Neural cell (in vitro differentiated cells): Measurements from ENCODE around the gene F12. TPM values are rescaled to one million over a fixed set of nuclear protein-coding genes. Genes with fewer than 3 reads are reported as not detected.

ENCODE experiments used
- H2AFZ ChIP-seq: fragments of 200-600, 300-800 bp; sonication (generic), shearing (Covaris generic); 2 replicates; pipeline ENCODE4 v1.6.0; 2014; ENCODE audit warnings: low read depth, mild to moderate bottlenecking, antibody characterized with exemption, low read length, moderate library complexity
- H3F3A ChIP-seq: fragments of 200-600 bp; shearing (Covaris generic); 2 replicates; pipeline ENCODE4 v1.6.1; 2016; ENCODE audit warnings: mild to moderate bottlenecking, moderate library complexity, mixed read lengths, antibody characterized with exemption, low read length; ENCODE audit not compliant: insufficient read depth, poor library complexity, severe bottlenecking
- H3K27ac ChIP-seq: fragments of 200-600, 300-800 bp; sonication (generic), shearing (Covaris generic); 2 replicates; pipeline ENCODE4 v1.5.1; 2014; ENCODE audit warnings: mild to moderate bottlenecking, low read length, moderate library complexity
- H3K27me3 ChIP-seq: fragments of 300-800, 200-600 bp; sonication (generic), shearing (Covaris generic); 2 replicates; pipeline ENCODE4 v1.6.0; 2014; ENCODE audit warnings: mild to moderate bottlenecking, low read depth, low read length, moderate library complexity; ENCODE audit not compliant: insufficient read depth
- H3K36me3 ChIP-seq: fragments of 300-800, 200-600 bp; sonication (generic), shearing (Covaris generic); 2 replicates; pipeline ENCODE4 v1.5.1; 2014; ENCODE audit warnings: mild to moderate bottlenecking, antibody characterized with exemption, low read length, moderate library complexity; ENCODE audit not compliant: insufficient read depth
- H3K4me2 ChIP-seq: fragments of 300-800, 200-600 bp; sonication (generic), shearing (Covaris generic); 2 replicates; pipeline ENCODE4 v1.6.0; 2014; ENCODE audit warnings: mild to moderate bottlenecking, low read length
- H3K4me3 ChIP-seq: fragments of 300-800, 200-600 bp; sonication (generic), shearing (Covaris generic); 2 replicates; pipeline ENCODE4 v1.5.1; 2014; ENCODE audit warnings: mild to moderate bottlenecking, low read length, moderate library complexity
- H3K79me2 ChIP-seq: fragments of 200-600 bp; shearing (Covaris generic); replicated peaks from 2 replicates; pipeline ENCODE4 v1.6.0; 2014; ENCODE audit warnings: mild to moderate bottlenecking, low read length, moderate library complexity; ENCODE audit not compliant: insufficient read depth
- H3K9ac ChIP-seq: fragments of 300-800, 200-600 bp; sonication (generic), shearing (Covaris generic); 2 replicates; pipeline ENCODE4 v1.6.1; 2016; ENCODE audit warnings: mild to moderate bottlenecking, low read length, mixed read lengths
- H3K9me2 ChIP-seq: fragments of 200-600 bp; shearing (Covaris generic); 2 replicates; pipeline ENCODE4 v1.6.1; 2016; ENCODE audit warnings: mild to moderate bottlenecking, low read length, mixed read lengths; ENCODE audit not compliant: insufficient read depth
- H3K9me3 ChIP-seq: fragments of 200-600, 300-800 bp; sonication (generic), shearing (Covaris generic); 2 replicates; pipeline ENCODE4 v1.6.1; 2016; ENCODE audit warnings: mild to moderate bottlenecking, mixed run types, low read length, moderate library complexity, mixed read lengths
- H4K20me1 ChIP-seq: fragments of 200-600 bp; shearing (Covaris generic); 2 replicates; pipeline ENCODE4 v1.6.1; 2016; ENCODE audit warnings: mild to moderate bottlenecking, mixed run types; ENCODE audit not compliant: insufficient read depth
- CTCF ChIP-seq: fragments of 450-650 bp; IDR thresholded peaks from 2 replicates; pipeline ENCODE4 v1.5.1; 2014; ENCODE audit warnings: antibody characterized with exemption, mild to moderate bottlenecking, moderate library complexity; ENCODE audit not compliant: poor library complexity, severe bottlenecking
- EP300 ChIP-seq: fragments of 450-650 bp; conservative IDR thresholded peaks from 2 replicates; pipeline ENCODE4 v1.6.1; 2014; ENCODE audit warnings: antibody characterized with exemption, mild to moderate bottlenecking, moderate library complexity; ENCODE audit not compliant: poor library complexity, severe bottlenecking
- EZH2 ChIP-seq: fragments of 200-600, 300-800 bp; shearing (Covaris generic), sonication (generic); IDR thresholded peaks from 2 replicates; pipeline ENCODE4 v1.6.1; 2014; ENCODE audit warnings: antibody characterized with exemption, low read length, borderline replicate concordance, mild to moderate bottlenecking; ENCODE audit not compliant: insufficient read depth, poor library complexity, severe bottlenecking
- MXI1 ChIP-seq: fragments of 450-650 bp; conservative IDR thresholded peaks from 2 replicates; pipeline ENCODE4 v1.6.1; 2014; ENCODE audit warnings: antibody characterized with exemption, mild to moderate bottlenecking; ENCODE audit not compliant: poor library complexity, severe bottlenecking
- POLR2AphosphoS5 ChIP-seq: IDR thresholded peaks from 2 replicates; pipeline ENCODE4 v1.6.1; 2012
- RAD21 ChIP-seq: fragments of 450-650 bp; conservative IDR thresholded peaks from 2 replicates; pipeline ENCODE4 v1.6.1; 2014; ENCODE audit warnings: antibody characterized with exemption, mild to moderate bottlenecking, moderate library complexity
- REST ChIP-seq: IDR thresholded peaks from 2 replicates; pipeline ENCODE4 v1.6.1; 2012; ENCODE audit warnings: borderline replicate concordance
- SMC3 ChIP-seq: fragments of 450-650 bp; conservative IDR thresholded peaks from 2 replicates; pipeline ENCODE4 v1.6.1; 2014; ENCODE audit warnings: antibody characterized with exemption, mild to moderate bottlenecking, moderate library complexity; ENCODE audit not compliant: poor library complexity
- TAF1 ChIP-seq: IDR thresholded peaks from 2 replicates; pipeline ENCODE4 v1.6.1; 2012; ENCODE audit warnings: low read depth
- polyA plus RNA-seq: library from polyadenylated mRNA; depleted of rRNA; stranded (reverse); fragments of >200 nt; gene quantifications from 2 replicates; pipeline ENCODE4 v1.2.3, GENCODE V29; 2014

Gene F12
- polyA plus RNA-seq, 1 donor from 2014 or later, result 1.4 TPM

- peak overlapping the region; percentile 63 for H2AFZ ChIP-seq
- H3K9me2 ChIP-seq, result no peaks in the 10 kb centered on the region
- peaks cover 42% of the 10 kb centered on the region for H3K27me3 ChIP-seq
- TF ChIP-seq REST (no peak), CTCF (peak; percentile 79), RAD21 (peak; percentile 65), TAF1 (no peak), SMC3 (peak; percentile 75), EZH2 (no peak), MXI1 (no peak), EP300 (no peak), POLR2AphosphoS5 (peak; percentile 49)
- peak overlapping the region; percentile 65 for H3K4me3 ChIP-seq
- H3K27ac ChIP-seq, result peak overlapping the region; percentile 34
- no peaks in the 10 kb centered on the region for H3K36me3 ChIP-seq
- no peak overlapping the region for H3K4me2 ChIP-seq
- H3F3A ChIP-seq, result no peaks in the 10 kb centered on the region
- no peaks in the 10 kb centered on the region for H3K79me2 ChIP-seq
- no peaks in the 10 kb centered on the region for H3K9me3 ChIP-seq
- H3K9ac ChIP-seq, result peak overlapping the region; percentile 55
- H4K20me1 ChIP-seq, result no peaks in the 10 kb centered on the region
Observed at GRCh38 chr5:177402271-177403043, 6.9 kb downstream of the F12 start.

- Histone ChIP-seq H4K20me1 (no peaks in the 10 kb centered on the region), H3K36me3 (no peaks in the 10 kb centered on the region), H3K4me3 (no peak within 1 kb of the TSS), H3K27me3 (peaks cover 42% of the 10 kb centered on the region), H2AFZ (no peak within 1 kb of the TSS), H3K9me3 (no peaks in the 10 kb centered on the region), H3F3A (no peaks in the 10 kb centered on the region), H3K4me2 (no peak within 1 kb of the TSS), H3K79me2 (no peaks in the 10 kb centered on the region), H3K9ac (no peak within 1 kb of the TSS), H3K9me2 (no peaks in the 10 kb centered on the region), H3K27ac (no peak within 1 kb of the TSS)
- TF ChIP-seq REST, result no peak
- no peak for TF ChIP-seq MXI1
- TF ChIP-seq TAF1, result no peak
- TF ChIP-seq SMC3, result no peak
- no peak for TF ChIP-seq EZH2
- TF ChIP-seq EP300, result no peak
Observed at GRCh38 chr5:177399997-177400868, 9.1 kb downstream of the F12 start, which contains the start of gene PFN3. PFN3 (minus strand) TSS chr5:177400661; CDS start chr5:177400576, 85 bp downstream.
